Measurements from ENCODE around the gene UTP20. TPM values are rescaled to one million over a fixed set of nuclear protein-coding genes. Genes with fewer than 3 reads are reported as not detected.

Gene UTP20
- total RNA-seq, 1 donor from 2014 or later, result 19.3 TPM

DNA sequence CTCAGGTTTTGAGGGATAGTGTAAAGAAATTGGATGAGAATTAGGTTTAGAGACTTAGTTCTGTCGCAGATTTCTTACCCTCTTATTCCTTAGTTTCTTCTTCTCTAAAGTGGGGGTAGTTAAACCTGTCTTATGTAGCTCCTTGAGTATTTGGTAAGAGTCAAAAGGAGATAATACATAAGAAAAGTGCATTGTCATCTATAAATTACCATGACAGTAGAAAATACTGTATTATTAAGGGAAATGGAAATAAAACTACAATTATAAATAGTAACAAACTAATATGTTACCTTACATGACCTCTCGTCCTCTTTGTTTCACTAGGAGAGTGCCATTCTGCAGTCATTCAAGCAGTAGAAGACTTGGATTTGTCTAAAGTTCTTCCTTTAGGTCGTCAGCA is 49.0 kb downstream of the UTP20 start:
- no peaks in the 10 kb centered on the region for H3K9me3 Mint-ChIP-seq
- no peaks in the 10 kb centered on the region for H3K27me3 ChIP-seq
- no peaks in the 10 kb centered on the region for H3K79me2 ChIP-seq (ENCODE audit: low read depth)
- DNase-seq (ENCODE audit: low spot score), result no peak
- no peaks in the 10 kb centered on the region for H3F3A ChIP-seq (ENCODE audit: low read depth)
- H3K4me1 Mint-ChIP-seq, result no peaks in the 10 kb centered on the region
- no peak overlapping the region for H3K27ac ChIP-seq
- no peak overlapping the region for H3K4me3 Mint-ChIP-seq
- H3K4me2 ChIP-seq, result no peak overlapping the region
- H3K4me3 ChIP-seq, result no peak overlapping the region
- H4K20me1 ChIP-seq (ENCODE audit: low read depth), result no peaks in the 10 kb centered on the region
- peaks cover 13% of the 10 kb centered on the region for H3K36me3 Mint-ChIP-seq
- no peaks in the 10 kb centered on the region for H3K9me3 ChIP-seq (ENCODE audit: low read depth)
- no peak overlapping the region for H2AFZ ChIP-seq (replicated peaks)
- no peak overlapping the region for H3K9ac ChIP-seq
- H3K27me3 Mint-ChIP-seq (ENCODE audit: insufficient read depth, low read depth), result no peaks in the 10 kb centered on the region
- no peak for TF ChIP-seq EZH2phosphoT487 (IDR thresholded peaks at IDR 0.05)
- TF ChIP-seq, protein P1, sequence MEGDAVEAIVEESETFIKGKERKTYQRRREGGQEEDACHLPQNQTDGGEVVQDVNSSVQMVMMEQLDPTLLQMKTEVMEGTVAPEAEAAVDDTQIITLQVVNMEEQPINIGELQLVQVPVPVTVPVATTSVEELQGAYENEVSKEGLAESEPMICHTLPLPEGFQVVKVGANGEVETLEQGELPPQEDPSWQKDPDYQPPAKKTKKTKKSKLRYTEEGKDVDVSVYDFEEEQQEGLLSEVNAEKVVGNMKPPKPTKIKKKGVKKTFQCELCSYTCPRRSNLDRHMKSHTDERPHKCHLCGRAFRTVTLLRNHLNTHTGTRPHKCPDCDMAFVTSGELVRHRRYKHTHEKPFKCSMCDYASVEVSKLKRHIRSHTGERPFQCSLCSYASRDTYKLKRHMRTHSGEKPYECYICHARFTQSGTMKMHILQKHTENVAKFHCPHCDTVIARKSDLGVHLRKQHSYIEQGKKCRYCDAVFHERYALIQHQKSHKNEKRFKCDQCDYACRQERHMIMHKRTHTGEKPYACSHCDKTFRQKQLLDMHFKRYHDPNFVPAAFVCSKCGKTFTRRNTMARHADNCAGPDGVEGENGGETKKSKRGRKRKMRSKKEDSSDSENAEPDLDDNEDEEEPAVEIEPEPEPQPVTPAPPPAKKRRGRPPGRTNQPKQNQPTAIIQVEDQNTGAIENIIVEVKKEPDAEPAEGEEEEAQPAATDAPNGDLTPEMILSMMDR (IDR thresholded peaks at IDR 0.05), result no peak
- TF ChIP-seq EZH2 (IDR thresholded peaks at IDR 0.05), result no peak
- H3K4me1 ChIP-seq, result no peaks in the 10 kb centered on the region
- no peak overlapping the region for H3K27ac Mint-ChIP-seq
- peaks cover 15% of the 10 kb centered on the region for H3K36me3 ChIP-seq

DNA sequence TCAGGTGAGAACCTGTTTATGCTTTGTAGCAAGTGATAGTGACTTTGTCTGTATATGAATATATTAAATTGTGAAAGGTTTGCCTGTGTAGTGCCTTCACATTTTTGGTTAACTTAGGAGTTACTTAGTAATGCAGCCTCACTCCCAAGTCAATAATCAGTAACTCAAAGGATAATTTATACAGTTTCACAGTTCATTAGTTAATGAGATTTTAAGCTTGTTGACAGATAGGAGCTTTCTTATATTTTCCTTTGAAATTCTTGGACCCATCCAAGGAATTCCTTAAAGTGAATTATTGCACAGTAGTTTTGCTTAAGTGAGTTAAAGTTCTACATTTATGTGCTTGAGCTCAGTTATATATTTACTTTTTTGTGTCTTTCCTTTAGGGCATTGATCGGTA is 50.7 kb downstream of the UTP20 start:
- H3K4me3 Mint-ChIP-seq, result no peak overlapping the region
- Histone ChIP-seq H3K4me1 (no peaks in the 10 kb centered on the region), H4K20me1 (ENCODE audit: low read depth) (no peaks in the 10 kb centered on the region), H3K4me3 (no peak overlapping the region), H3K36me3 (peaks cover 15% of the 10 kb centered on the region), H3K27me3 (no peaks in the 10 kb centered on the region), H3K9me3 (ENCODE audit: low read depth) (no peaks in the 10 kb centered on the region), H3K27ac (no peak overlapping the region), H3K79me2 (ENCODE audit: low read depth) (no peaks in the 10 kb centered on the region), H3F3A (ENCODE audit: low read depth) (no peaks in the 10 kb centered on the region), H2AFZ (replicated peaks) (no peak overlapping the region), H3K9ac (no peak overlapping the region), H3K4me2 (no peak overlapping the region)
- DNase-seq (ENCODE audit: low spot score), result no peak
- TF ChIP-seq EZH2phosphoT487 (IDR thresholded peaks at IDR 0.05) (no peak), EZH2 (IDR thresholded peaks at IDR 0.05) (no peak)
- TF ChIP-seq, protein P1 (IDR thresholded peaks at IDR 0.05), result no peak
- no peaks in the 10 kb centered on the region for H3K9me3 Mint-ChIP-seq
- no peaks in the 10 kb centered on the region for H3K4me1 Mint-ChIP-seq
- no peaks in the 10 kb centered on the region for H3K27me3 Mint-ChIP-seq (ENCODE audit: insufficient read depth, low read depth)
- no peak overlapping the region for H3K27ac Mint-ChIP-seq
- peaks cover 13% of the 10 kb centered on the region for H3K36me3 Mint-ChIP-seq

DNA sequence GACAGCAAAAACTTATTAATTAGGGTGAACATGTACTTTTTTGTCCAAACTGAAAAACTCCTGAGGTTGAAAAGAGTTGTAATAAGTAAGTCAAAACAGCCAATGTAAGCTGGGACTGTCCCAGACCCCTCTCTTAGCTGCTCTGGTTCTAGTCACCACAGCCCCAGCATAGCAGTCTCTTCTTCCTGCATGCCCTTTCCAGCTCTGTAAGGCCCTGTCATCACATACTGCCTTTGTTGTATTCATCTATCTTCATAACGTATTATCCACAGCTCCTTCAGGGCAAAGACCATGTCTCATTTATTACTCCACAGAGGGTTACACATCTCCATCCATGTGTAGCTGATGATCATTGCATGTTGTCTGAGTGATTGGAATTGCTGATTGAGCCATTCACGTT is 56.5 kb downstream of the UTP20 start:
- no peak overlapping the region for H3K27ac ChIP-seq
- DNase-seq (ENCODE audit: low spot score), result no peak
- no peaks in the 10 kb centered on the region for H4K20me1 ChIP-seq (ENCODE audit: low read depth)
- H3K79me2 ChIP-seq (ENCODE audit: low read depth), result no peaks in the 10 kb centered on the region
- H3F3A ChIP-seq (ENCODE audit: low read depth), result no peaks in the 10 kb centered on the region
- H2AFZ ChIP-seq (replicated peaks), result no peak overlapping the region
- H3K36me3 Mint-ChIP-seq, result peaks cover 3% of the 10 kb centered on the region
- H3K4me3 ChIP-seq, result no peak overlapping the region
- no peaks in the 10 kb centered on the region for H3K4me1 Mint-ChIP-seq
- H3K9ac ChIP-seq, result no peak overlapping the region
- no peaks in the 10 kb centered on the region for H3K9me3 Mint-ChIP-seq
- H3K4me3 Mint-ChIP-seq, result no peak overlapping the region
- no peaks in the 10 kb centered on the region for H3K9me3 ChIP-seq (ENCODE audit: low read depth)
- no peaks in the 10 kb centered on the region for H3K27me3 ChIP-seq
- no peak overlapping the region for H3K4me2 ChIP-seq
- no peak overlapping the region for H3K27ac Mint-ChIP-seq
- TF ChIP-seq EZH2phosphoT487 (IDR thresholded peaks at IDR 0.05) (no peak), EZH2 (IDR thresholded peaks at IDR 0.05) (no peak)
- TF ChIP-seq, protein P1 (IDR thresholded peaks at IDR 0.05), result no peak
- H3K4me1 ChIP-seq, result no peaks in the 10 kb centered on the region
- peaks cover 10% of the 10 kb centered on the region for H3K36me3 ChIP-seq
- H3K27me3 Mint-ChIP-seq (ENCODE audit: insufficient read depth, low read depth), result no peaks in the 10 kb centered on the region
